Activated T-helper 2 cell treated with anti-CD3 and anti-CD28 coated beads, Interferon-gamma antibody, Interleukin-2, Interleukin-4, amounts not matched to agents 10 μg/mL and 5 μg/mL and 100 μg/mL, durations not matched to agents 14 hours and 24 hours and 36 hours (primary cell): ENCODE results near the gene POU2AF1. TPM values are rescaled to one million over a fixed set of nuclear protein-coding genes. Genes with fewer than 3 reads are reported as not detected.
"Not testable (repeated sequence)": the region's sequence is repeated elsewhere in the genome, so short reads cannot be mapped to it uniquely, and the experiment has no call there.

ENCODE experiments used
- DNase-seq: peaks from one replicate; pipeline ENCODE4 v3.0.0; 2021; ENCODE audit warnings: low spot score
- H3K27ac Mint-ChIP-seq: one replicate; pipeline ENCODE4 v1.8.0; 2021; ENCODE audit warnings: mixed read lengths
- H3K27me3 Mint-ChIP-seq: one replicate; pipeline ENCODE4 v1.8.0; 2021; ENCODE audit warnings: low read depth, mixed read lengths
- H3K36me3 Mint-ChIP-seq: one replicate; pipeline ENCODE4 v1.8.0; 2021; ENCODE audit warnings: low read depth, mixed read lengths
- H3K4me1 Mint-ChIP-seq: one replicate; pipeline ENCODE4 v1.8.0; 2021; ENCODE audit warnings: low read depth, mixed read lengths
- H3K4me3 Mint-ChIP-seq: one replicate; pipeline ENCODE4 v1.8.0; 2021; ENCODE audit warnings: low read depth, mild to moderate bottlenecking, moderate library complexity, mixed read lengths
- H3K9me3 Mint-ChIP-seq: one replicate; pipeline ENCODE4 v1.8.0; 2021; ENCODE audit warnings: mixed read lengths
- intact Hi-C: fragments of 100-400 bp; cut with micrococcal nuclease; formaldehyde crosslinking; loops from one replicate; pipeline ENCODE4 v1.15.1; 2023
- total RNA-seq: library from RNA; stranded (reverse); gene quantifications from 2 replicates; pipeline ENCODE4 v1.2.3, GENCODE V29; 2022

POU2AF1 gene
- total RNA-seq, 1 donor from 2014 or later: 35.2 TPM

DNA sequence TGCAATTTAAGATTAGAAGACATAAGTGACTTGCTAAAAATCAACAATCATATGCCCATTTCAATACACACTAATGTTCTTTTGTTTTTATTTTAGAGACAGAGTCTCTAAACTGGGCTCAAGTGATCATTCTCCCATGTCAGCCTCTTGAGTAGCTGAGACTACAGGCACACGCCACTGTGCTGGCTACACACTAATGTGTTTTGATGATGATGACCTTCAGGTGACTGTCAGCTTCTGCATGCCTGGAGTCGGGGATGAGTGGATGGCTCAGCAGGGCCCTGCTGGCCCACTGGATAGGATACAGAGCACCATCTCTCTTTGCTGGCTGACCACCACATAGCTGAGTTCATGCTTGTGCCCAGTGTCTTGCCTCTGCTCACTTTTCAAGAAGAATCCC is 27.0 kb upstream of the POU2AF1 start:
- Mint-ChIP-seq H3K36me3 (no peaks in the 10 kb centered on the region), H3K9me3 (peaks cover 16% of the 10 kb centered on the region), H3K27me3 (no peaks in the 10 kb centered on the region), H3K27ac (no peak overlapping the region), H3K4me1 (peaks cover 8% of the 10 kb centered on the region), H3K4me3 (no peak overlapping the region)
- intact Hi-C loops: no loop called here
- no peak for DNase-seq

DNA sequence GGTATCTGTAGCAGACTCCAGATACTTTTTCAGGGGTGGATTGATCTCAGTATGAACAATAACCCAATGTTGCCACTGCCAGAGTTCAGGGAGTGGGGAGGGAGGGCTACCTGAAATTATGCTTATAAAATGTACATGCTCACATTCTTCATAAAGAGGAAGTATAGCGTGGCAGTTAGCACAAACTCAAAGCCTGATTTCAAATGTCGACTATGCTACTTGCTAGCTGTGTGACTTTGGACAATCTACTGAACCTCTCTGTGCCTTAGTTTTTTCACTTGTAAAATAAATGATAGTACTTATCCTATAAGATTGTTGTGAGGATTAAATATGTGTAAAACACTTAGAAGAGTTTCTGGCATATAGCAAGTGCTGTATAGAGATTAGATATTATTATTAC is 26.5 kb upstream of the POU2AF1 start:
- H3K4me1 Mint-ChIP-seq: peaks cover 9% of the 10 kb centered on the region
- no peak overlapping the region for H3K4me3 Mint-ChIP-seq
- intact Hi-C loops: no loop called here
- H3K27me3 Mint-ChIP-seq: no peaks in the 10 kb centered on the region
- H3K9me3 Mint-ChIP-seq: peaks cover 16% of the 10 kb centered on the region
- no peak for DNase-seq
- no peaks in the 10 kb centered on the region for H3K36me3 Mint-ChIP-seq
- no peak overlapping the region for H3K27ac Mint-ChIP-seq

DNA sequence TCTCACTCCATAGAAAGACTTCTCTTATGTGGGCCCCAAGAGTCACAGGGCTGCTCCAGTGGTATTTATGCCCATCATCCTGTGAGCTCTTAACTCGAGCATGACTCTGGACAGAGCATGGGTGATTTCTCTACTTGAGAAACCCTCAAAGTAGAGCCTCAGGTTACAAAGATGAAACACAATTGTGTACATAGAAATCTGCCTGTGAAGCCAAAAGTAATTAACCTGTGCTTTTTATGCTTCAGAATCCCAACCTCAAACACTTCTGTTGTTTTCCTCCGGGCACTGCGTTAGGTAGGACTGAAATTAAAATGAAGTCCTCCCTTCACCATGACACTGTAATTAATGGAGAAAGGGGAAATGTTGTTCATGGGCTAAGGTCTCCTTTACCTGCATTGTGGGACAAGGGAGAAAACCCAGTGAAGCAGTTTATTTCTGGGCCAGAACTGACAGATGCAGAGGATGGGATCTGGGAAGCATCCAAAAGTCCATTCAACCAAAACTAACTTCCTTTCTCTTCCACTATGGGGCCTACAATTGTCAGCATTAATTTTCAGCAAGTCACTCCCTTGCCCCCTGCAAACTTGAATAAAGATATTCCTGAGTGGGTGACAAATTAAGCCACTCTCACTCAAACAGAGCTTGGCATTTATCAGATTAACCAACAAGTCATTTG is 24.1 kb upstream of the POU2AF1 start:
- Mint-ChIP-seq H3K27me3 (no peaks in the 10 kb centered on the region), H3K4me3 (no peak overlapping the region)

DNA sequence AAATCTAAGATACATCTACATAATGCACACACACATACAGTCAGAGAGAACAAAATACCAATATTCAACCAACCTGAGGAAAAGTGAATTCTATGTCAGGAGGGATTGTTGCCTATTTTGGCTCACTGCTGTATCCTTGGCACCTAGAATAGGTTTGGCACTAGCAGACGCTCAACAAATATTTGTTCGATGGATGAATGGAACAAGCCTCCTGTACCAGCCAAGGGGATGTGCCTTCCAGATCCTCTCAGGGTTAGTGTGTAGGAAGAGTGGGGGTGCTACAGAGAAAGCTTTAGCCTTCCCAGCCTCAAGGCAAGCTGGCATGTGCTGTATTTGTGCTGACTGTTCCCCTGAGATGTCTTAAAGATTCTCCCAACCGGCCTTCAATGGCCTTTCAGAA is 23.3 kb upstream of the POU2AF1 start:
- intact Hi-C loops: no loop called here
- Mint-ChIP-seq H3K9me3 (peaks cover 16% of the 10 kb centered on the region), H3K27me3 (no peaks in the 10 kb centered on the region), H3K27ac (no peak overlapping the region), H3K36me3 (no peaks in the 10 kb centered on the region), H3K4me1 (peaks cover 13% of the 10 kb centered on the region), H3K4me3 (no peak overlapping the region)
- DNase-seq: no peak

More for the DNA sequence above, 24.1 kb upstream of the POU2AF1 start:
- DNase-seq: no peak
- H3K9me3 Mint-ChIP-seq: peaks cover 16% of the 10 kb centered on the region
- H3K4me1 Mint-ChIP-seq: peaks cover 13% of the 10 kb centered on the region
- intact Hi-C loops: no loop called here
- no peaks in the 10 kb centered on the region for H3K36me3 Mint-ChIP-seq
- H3K27ac Mint-ChIP-seq: no peak overlapping the region

DNA sequence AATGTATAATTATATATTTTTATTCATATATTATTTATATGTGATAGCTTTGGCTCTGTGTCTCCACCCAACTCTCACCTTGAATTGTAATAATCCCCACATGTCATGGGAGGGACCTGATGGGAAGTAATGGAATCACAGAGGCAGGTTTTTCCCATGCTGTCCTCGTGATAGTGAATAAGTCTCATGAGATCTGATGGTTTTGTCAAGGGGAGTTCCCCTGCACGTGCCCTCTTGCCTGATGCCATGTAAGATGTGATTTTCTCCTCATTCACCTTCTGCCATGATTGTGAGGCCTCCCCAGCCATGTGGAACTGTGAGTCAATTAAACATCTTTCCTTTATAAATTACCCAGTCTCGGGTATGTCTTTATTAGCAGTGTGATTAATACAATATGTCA is 22.9 kb upstream of the POU2AF1 start:
- H3K4me1 Mint-ChIP-seq: peaks cover 13% of the 10 kb centered on the region
- not testable (repeated sequence) for H3K27me3 Mint-ChIP-seq, H3K4me3 Mint-ChIP-seq, H3K27ac Mint-ChIP-seq, H3K36me3 Mint-ChIP-seq, DNase-seq
- H3K9me3 Mint-ChIP-seq: peaks cover 16% of the 10 kb centered on the region
- intact Hi-C loops: loop anchor here (2.0 kb wide), 1 partner anchor 47 kb away; no protein-coding TSS in a partner anchor

DNA sequence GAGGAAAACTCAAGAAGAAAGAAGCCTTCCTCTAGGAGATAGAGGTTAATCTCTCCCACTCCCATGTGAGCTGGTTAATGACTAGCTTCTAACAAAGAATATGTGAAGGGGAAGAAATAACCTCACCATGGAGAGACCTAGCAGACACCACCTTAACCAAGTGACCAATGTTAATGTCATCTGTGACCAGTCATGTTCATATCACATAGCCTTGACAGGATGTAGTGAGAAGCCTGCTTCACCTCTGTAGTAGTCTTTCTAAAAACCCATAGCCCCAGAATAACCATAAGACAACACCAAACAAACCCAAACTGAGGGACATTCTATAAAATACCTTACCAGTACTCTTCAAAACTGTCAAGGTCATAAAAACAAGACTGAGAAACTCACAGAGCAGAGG is 21.5 kb upstream of the POU2AF1 start:
- Mint-ChIP-seq H3K4me1 (peaks cover 13% of the 10 kb centered on the region), H3K36me3 (no peaks in the 10 kb centered on the region), H3K9me3 (peaks cover 16% of the 10 kb centered on the region), H3K27ac (no peak overlapping the region), H3K4me3 (no peak overlapping the region), H3K27me3 (no peaks in the 10 kb centered on the region)
- DNase-seq: no peak
- intact Hi-C loops: loop anchor here (2.0 kb wide), 1 partner anchor 46 kb away; no protein-coding TSS in a partner anchor

DNA sequence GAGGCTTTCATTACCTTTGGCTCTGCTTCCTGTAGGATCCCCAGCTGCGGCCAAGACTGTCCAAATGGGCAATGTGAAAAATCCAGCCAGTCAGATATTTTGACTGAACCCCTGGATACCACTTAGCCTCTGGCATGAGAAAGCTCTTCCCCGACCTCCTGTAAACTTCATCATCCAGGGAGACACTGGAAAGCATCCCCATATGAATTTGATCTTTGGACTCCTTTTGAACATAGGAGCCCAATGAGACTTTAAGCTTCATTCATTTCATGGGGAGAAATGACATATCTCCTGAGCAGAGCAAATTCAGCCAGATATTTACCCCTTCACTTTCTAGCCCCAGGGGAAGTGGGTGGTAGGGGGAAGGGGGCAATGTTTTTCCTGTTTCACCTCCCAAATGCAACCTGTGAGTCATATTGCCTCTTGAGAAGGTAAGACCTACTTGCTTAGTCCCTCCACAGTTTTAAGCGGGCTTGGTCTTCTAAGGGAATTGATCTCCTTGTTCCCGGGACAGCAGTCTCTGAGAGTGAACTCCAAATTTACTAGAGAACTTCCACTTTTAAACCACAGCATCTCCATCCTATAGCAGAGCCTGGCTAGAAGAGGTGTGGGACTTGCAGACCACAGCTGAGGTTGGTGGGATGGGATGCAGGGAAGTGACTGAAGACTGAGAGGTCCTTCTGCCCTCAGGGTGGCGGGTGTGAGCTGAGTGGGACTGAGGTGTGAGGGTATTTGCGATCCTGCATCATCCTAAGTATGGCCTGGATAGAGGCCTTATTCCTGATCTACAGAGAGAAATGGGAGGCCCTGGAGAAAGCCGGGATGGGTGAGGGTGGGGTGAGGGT is 20.3 kb upstream of the POU2AF1 start:
- Mint-ChIP-seq H3K9me3 (peaks cover 15% of the 10 kb centered on the region), H3K4me1 (peaks cover 13% of the 10 kb centered on the region), H3K36me3 (no peaks in the 10 kb centered on the region), H3K27ac (no peak overlapping the region), H3K27me3 (no peaks in the 10 kb centered on the region), H3K4me3 (no peak overlapping the region)
- intact Hi-C loops: loop anchor here (2.0 kb wide), 1 partner anchor 45 kb away; no protein-coding TSS in a partner anchor
- no peak for DNase-seq

DNA sequence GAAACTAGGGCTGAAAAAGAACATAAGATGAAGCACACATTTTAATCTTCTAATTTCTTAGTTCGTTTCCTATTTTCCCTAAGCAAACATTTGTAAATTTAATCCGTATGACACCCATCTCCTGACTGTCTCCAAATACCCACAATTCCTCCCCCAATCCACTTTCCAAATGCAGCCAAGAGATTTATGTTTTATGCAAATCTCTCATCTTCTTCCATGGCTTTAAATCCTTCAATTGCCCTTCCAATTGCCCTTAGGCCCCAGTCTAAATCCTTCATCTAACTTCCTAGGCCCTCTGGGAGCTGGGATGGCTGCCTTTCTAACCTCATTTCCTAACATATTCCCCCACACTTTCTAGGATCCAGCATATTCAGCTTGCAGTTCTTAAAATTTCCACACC is 18.0 kb upstream of the POU2AF1 start:
- H3K27ac Mint-ChIP-seq: no peak overlapping the region
- H3K36me3 Mint-ChIP-seq: no peaks in the 10 kb centered on the region
- intact Hi-C loops: no loop called here
- H3K9me3 Mint-ChIP-seq: no peaks in the 10 kb centered on the region
- no peak overlapping the region for H3K4me3 Mint-ChIP-seq
- peaks cover 24% of the 10 kb centered on the region for H3K4me1 Mint-ChIP-seq
- no peak for DNase-seq
- no peaks in the 10 kb centered on the region for H3K27me3 Mint-ChIP-seq

DNA sequence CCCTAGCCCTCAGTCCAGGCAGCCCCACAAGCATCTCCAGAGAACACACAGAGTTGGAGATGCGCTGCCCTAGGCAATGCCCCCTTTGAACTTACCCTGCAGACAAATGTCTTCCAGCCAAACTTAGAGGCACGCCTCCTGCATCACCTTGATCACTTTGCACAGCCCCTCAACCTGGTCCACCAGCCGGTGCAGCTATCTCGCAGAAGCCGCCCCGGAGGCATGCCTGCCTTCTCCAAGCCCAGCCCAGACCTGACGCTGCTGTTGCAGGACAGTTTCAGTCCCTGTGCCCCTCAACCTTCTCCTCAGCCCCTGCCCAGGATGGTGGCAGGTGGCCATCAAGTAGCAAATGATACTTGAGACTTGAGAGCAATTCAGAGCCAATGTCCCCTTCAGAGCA is 16.7 kb upstream of the POU2AF1 start:
- Mint-ChIP-seq H3K27ac (no peak overlapping the region), H3K36me3 (no peaks in the 10 kb centered on the region), H3K27me3 (no peaks in the 10 kb centered on the region), H3K4me1 (peaks cover 23% of the 10 kb centered on the region), H3K9me3 (no peaks in the 10 kb centered on the region), H3K4me3 (no peak overlapping the region)
- no peak for DNase-seq
- intact Hi-C loops: no loop called here

DNA sequence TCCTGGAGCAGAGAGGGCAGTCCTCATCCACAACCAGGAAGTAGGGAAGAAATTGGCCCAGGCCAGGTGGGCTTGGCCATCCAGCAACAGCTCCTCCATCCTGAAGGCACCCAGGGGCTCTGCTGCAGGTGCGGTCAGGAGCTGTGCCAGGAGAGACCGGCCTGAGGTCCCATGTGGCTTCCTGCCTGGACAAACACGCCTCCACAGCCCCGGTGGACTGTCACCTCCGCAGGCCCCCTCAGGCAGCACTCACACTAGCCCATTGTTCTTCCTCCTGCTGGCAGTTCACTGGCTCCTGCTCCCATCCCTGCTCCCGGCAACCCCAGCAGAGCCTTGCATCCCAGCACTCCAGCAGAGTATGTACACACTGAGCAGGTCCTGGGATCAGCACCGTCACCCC is 16.0 kb upstream of the POU2AF1 start:
- H3K27ac Mint-ChIP-seq: no peak overlapping the region

DNA sequence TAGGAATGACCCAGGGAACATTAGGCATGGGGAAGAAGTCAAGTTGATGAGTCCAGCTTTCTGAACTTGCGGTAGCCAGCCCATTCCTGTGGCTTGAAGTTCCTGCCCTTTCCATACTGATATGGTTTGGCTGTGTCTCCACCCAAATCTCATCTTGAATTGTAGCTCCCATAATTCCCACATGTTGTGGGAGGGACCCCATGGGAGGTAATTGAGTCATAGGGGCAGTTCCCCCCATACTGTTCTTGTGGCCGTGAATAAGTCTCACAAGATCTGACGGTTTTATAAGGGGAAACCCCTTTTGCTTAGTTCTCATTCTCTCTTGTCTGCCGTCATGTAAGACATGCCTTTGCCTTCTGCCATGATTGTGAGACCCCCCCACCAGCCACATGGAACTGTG is 15.1 kb upstream of the POU2AF1 start:
- H3K27ac Mint-ChIP-seq, intact Hi-C loops, H3K36me3 Mint-ChIP-seq, H3K9me3 Mint-ChIP-seq, H3K4me3 Mint-ChIP-seq, DNase-seq, H3K27me3 Mint-ChIP-seq: not testable (repeated sequence)
- H3K4me1 Mint-ChIP-seq: peaks cover 13% of the 10 kb centered on the region

More for the DNA sequence above, 16.0 kb upstream of the POU2AF1 start:
- Mint-ChIP-seq H3K4me1 (peaks cover 18% of the 10 kb centered on the region), H3K9me3 (no peaks in the 10 kb centered on the region), H3K4me3 (no peak overlapping the region), H3K27me3 (no peaks in the 10 kb centered on the region), H3K36me3 (no peaks in the 10 kb centered on the region)
- no peak for DNase-seq
- intact Hi-C loops: no loop called here

DNA sequence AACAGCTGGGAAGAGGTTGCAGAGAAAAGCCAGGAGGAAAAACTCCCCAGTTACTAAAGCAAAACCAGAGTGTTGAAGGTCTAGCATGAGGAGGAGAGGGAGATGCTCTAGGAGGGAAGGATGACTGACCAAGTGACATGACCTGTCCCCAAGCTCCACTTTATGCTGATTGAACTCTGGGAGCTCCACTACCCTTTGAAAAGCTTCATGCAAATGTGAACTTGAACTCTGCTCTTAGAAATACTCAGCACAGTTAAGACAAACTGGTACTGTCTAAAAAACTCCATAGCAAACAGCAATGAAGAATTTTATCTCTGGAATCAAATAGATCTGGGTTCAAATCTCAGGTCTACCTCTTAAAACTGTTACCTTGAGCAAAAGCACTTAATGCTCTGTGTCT is 14.5 kb upstream of the POU2AF1 start:
- intact Hi-C loops: loop anchor here (2.0 kb wide), 1 partner anchor 15 kb away; the partner anchor contains the start of gene POU2AF1
- no peak for DNase-seq
- H3K4me1 Mint-ChIP-seq: peaks cover 16% of the 10 kb centered on the region
- no peaks in the 10 kb centered on the region for H3K27me3 Mint-ChIP-seq
- no peaks in the 10 kb centered on the region for H3K36me3 Mint-ChIP-seq
- no peaks in the 10 kb centered on the region for H3K9me3 Mint-ChIP-seq
- H3K27ac Mint-ChIP-seq: no peak overlapping the region
- no peak overlapping the region for H3K4me3 Mint-ChIP-seq

DNA sequence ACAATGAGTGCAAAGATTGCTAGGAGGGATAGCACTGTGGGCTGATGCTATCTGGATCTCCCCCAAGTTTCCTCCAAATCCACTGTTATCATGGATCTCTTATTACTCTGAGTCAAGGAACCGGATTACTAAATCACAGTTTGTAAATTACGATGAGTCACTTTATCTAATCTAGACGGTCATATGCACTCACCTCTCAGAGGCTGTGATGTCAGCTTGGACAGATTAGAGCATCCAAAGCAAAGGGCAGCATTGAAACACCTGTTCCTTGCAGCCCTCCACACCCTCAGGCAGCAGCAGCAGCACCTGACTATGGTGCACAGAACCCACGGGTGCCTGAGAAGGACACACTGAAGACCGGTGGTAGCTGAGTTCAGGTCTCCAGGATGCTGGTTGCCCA is 14.0 kb upstream of the POU2AF1 start:
- intact Hi-C loops: loop anchor here (2.0 kb wide), 1 partner anchor 14 kb away; the partner anchor contains the start of gene POU2AF1
- Mint-ChIP-seq H3K27me3 (no peaks in the 10 kb centered on the region), H3K9me3 (peaks cover 4% of the 10 kb centered on the region), H3K4me1 (peaks cover 19% of the 10 kb centered on the region), H3K4me3 (no peak overlapping the region), H3K36me3 (no peaks in the 10 kb centered on the region), H3K27ac (no peak overlapping the region)
- no peak for DNase-seq
